ENCODE data around the gene SRPK1. TPM values are rescaled to one million over a fixed set of nuclear protein-coding genes. Genes with fewer than 3 reads are reported as not detected.

The SRPK1 gene
- total RNA-seq, 1 donor from 2014 or later: 31.2 TPM

DNA sequence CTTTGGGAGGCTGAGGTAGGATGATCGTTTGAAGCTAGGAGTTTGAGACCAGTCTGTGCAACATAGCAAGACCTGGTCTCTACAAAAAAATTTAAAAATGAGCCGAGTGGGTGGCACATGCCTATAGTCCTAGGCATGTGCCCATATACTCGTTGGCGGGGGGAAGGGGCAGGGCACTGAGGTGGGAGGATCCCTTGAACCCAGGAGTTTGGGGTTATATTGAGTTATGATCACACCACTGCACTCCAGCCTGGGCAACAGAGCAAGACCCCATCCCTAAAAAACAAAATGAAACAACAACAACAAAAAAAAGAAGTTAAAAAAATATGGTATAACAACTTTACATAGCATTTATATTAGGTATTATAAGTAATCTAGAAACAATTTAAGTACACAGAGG is 67.9 kb downstream of the SRPK1 start:
- peaks cover 7% of the 10 kb centered on the region for H3K9me3 Mint-ChIP-seq (ENCODE audit: low read depth)
- peaks cover 25% of the 10 kb centered on the region for H3K36me3 Mint-ChIP-seq (ENCODE audit: low read depth)
- no peak overlapping the region for H3K4me3 Mint-ChIP-seq (ENCODE audit: unreplicated experiment)
- TF ChIP-seq CTCF (IDR thresholded peaks at IDR 0.05): no peak
- no peak overlapping the region for H3K27ac Mint-ChIP-seq (ENCODE audit: unreplicated experiment)
- no peaks in the 10 kb centered on the region for H3K4me1 Mint-ChIP-seq (ENCODE audit: low read depth)
- no peak for DNase-seq (ENCODE audit: low spot score)
- no peaks in the 10 kb centered on the region for H3K27me3 Mint-ChIP-seq (ENCODE audit: low read depth)

- Mint-ChIP-seq H3K4me1 (ENCODE audit: low read depth) (no peaks in the 10 kb centered on the region), H3K9me3 (ENCODE audit: low read depth) (peaks cover 7% of the 10 kb centered on the region), H3K36me3 (ENCODE audit: low read depth) (peaks cover 20% of the 10 kb centered on the region), H3K27me3 (ENCODE audit: low read depth) (no peaks in the 10 kb centered on the region), H3K4me3 (ENCODE audit: unreplicated experiment) (no peak overlapping the region), H3K27ac (ENCODE audit: unreplicated experiment) (no peak overlapping the region)
- TF ChIP-seq CTCF (IDR thresholded peaks at IDR 0.05): no peak
- no peak for DNase-seq (ENCODE audit: low spot score)
Observed at GRCh38 chr6:35850208-35850607, 70.7 kb downstream of the SRPK1 start.

- Mint-ChIP-seq H3K27ac (ENCODE audit: unreplicated experiment) (no peak overlapping the region), H3K36me3 (ENCODE audit: low read depth) (peaks cover 15% of the 10 kb centered on the region), H3K4me3 (ENCODE audit: unreplicated experiment) (no peak overlapping the region), H3K4me1 (ENCODE audit: low read depth) (no peaks in the 10 kb centered on the region), H3K9me3 (ENCODE audit: low read depth) (peaks cover 7% of the 10 kb centered on the region), H3K27me3 (ENCODE audit: low read depth) (no peaks in the 10 kb centered on the region)
- no peak for TF ChIP-seq CTCF (IDR thresholded peaks at IDR 0.05)
- DNase-seq (ENCODE audit: low spot score): no peak
Observed at GRCh38 chr6:35844290-35844689, 76.6 kb downstream of the SRPK1 start.

DNA sequence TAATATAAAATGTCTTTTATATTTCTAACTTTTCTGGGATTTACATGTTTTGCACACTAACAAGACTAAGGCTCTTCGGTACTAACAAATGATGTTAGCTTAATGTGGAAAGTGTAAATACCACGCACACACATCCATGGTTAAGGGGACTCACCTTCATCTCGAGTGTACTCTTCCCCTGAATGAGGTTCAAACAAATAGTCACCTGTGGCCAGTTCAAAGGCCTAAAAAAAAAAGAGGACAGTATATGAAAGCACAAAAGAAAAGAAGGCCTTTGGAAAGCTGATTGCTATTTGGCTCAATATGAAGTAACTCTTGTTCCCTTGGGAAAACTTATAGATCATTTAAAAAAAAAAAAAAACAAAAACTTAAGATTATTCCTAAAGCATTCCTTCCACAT is 78.5 kb downstream of the SRPK1 start:
- Mint-ChIP-seq H3K4me1 (ENCODE audit: low read depth) (no peaks in the 10 kb centered on the region), H3K4me3 (ENCODE audit: unreplicated experiment) (no peak overlapping the region), H3K36me3 (ENCODE audit: low read depth) (peaks cover 14% of the 10 kb centered on the region), H3K27me3 (ENCODE audit: low read depth) (no peaks in the 10 kb centered on the region), H3K27ac (ENCODE audit: unreplicated experiment) (no peak overlapping the region), H3K9me3 (ENCODE audit: low read depth) (no peaks in the 10 kb centered on the region)
- no peak for DNase-seq (ENCODE audit: low spot score)
- no peak for TF ChIP-seq CTCF (IDR thresholded peaks at IDR 0.05)

GRCh38 chr6:35839019-35839418 is 81.9 kb downstream of the SRPK1 start:
- Mint-ChIP-seq H3K27me3 (ENCODE audit: low read depth) (no peaks in the 10 kb centered on the region), H3K36me3 (ENCODE audit: low read depth) (peaks cover 18% of the 10 kb centered on the region), H3K4me1 (ENCODE audit: low read depth) (peaks cover 6% of the 10 kb centered on the region), H3K27ac (ENCODE audit: unreplicated experiment) (no peak overlapping the region), H3K4me3 (ENCODE audit: unreplicated experiment) (no peak overlapping the region), H3K9me3 (ENCODE audit: low read depth) (no peaks in the 10 kb centered on the region)
- no peak for DNase-seq (ENCODE audit: low spot score)
- TF ChIP-seq CTCF (IDR thresholded peaks at IDR 0.05): no peak
